Vagina (tissue), 2 donors: ENCODE data around the gene TMEM19. TPM values are rescaled to one million over a fixed set of nuclear protein-coding genes. Genes with fewer than 3 reads are reported as not detected.

ENCODE experiments used
- DNase-seq, 2 donors: peaks; one replicate each; pipeline ENCODE4 v3.0.0-alpha.2; 2017; ENCODE audit errors: extremely low spot score in 2 of 2
- H3K27ac ChIP-seq: fragments of 200-600 bp; sonication (generic); one replicate; pipeline ENCODE4 v1.5.1; 2019
- H3K27me3 ChIP-seq: fragments of 200-600 bp; sonication (generic); one replicate; pipeline ENCODE4 v1.5.1; 2019
- H3K36me3 ChIP-seq, 2 donors: fragments of 200-600 bp; sonication (generic); one replicate each; pipeline ENCODE4 v1.5.1; 2017 to 2019
- H3K4me1 ChIP-seq: fragments of 200-600 bp; sonication (generic); one replicate; pipeline ENCODE4 v1.5.1; 2019
- H3K4me3 ChIP-seq, 2 donors: fragments of 200-600 bp; sonication (generic); 1 replicate in 1 of 2; 2 replicates in 1 of 2; pipeline ENCODE4 v1.5.1; 2016 to 2019
- H3K9me3 ChIP-seq: fragments of 200-600 bp; sonication (generic); one replicate; pipeline ENCODE4 v1.5.1; 2019
- CTCF ChIP-seq, 3 experiments: fragments of 450-650 bp in 2 of 3; fragments of 200-600 bp in 1 of 3; sonication (generic) in 1 of 3; IDR thresholded peaks; one replicate each; pipeline ENCODE4 v1.5.1; 2017 to 2019; ENCODE audit warnings: antibody characterized with exemption in 3 of 3, mild to moderate bottlenecking in 2 of 3, moderate library complexity in 2 of 3
- POLR2A ChIP-seq, 2 donors: fragments of 450-650 bp; IDR thresholded peaks; one replicate each; pipeline ENCODE4 v1.6.1; 2017; ENCODE audit warnings: antibody characterized with exemption in 2 of 2, mild to moderate bottlenecking in 2 of 2, moderate library complexity in 2 of 2
- POLR2AphosphoS5 ChIP-seq, 2 donors: sonication (generic); formaldehyde crosslinking; IDR thresholded peaks; one replicate each; pipeline ENCODE4 v1.9.0; 2017; ENCODE audit warnings: antibody characterized with exemption in 2 of 2, mild to moderate bottlenecking in 2 of 2, low read depth in 1 of 2; ENCODE audit not compliant: insufficient read depth in 1 of 2
- intact Hi-C: fragments of 100-400 bp; cut with DNase I; formaldehyde crosslinking; loops from one replicate; pipeline ENCODE4 v1.15.1; 2023
- total RNA-seq: library from RNA; depleted of rRNA; stranded (reverse); fragments of >200 nt; gene quantifications from one replicate; pipeline ENCODE4 v1.2.3, GENCODE V29; 2016

TMEM19 gene
- total RNA-seq, 1 donor from 2014 or later: 19.6 TPM

- Histone ChIP-seq H3K4me3 (no peak overlapping the region), H3K36me3 (peaks cover 0 to 18% of the 10 kb centered on the region in 2 donors), H3K27me3 (no peaks in the 10 kb centered on the region), H3K27ac (no peak overlapping the region), H3K9me3 (no peaks in the 10 kb centered on the region), H3K4me1 (no peaks in the 10 kb centered on the region)
- DNase-seq: no peak
- TF ChIP-seq POLR2A (IDR thresholded peaks at IDR 0.05) (no peak), POLR2AphosphoS5 (IDR thresholded peaks at IDR 0.05; ENCODE audit: insufficient read depth in 1 of 2, low read depth in 1 of 2) (no peak), CTCF (IDR thresholded peaks at IDR 0.05) (no peak)
- intact Hi-C loops: no loop called here
Observed at GRCh38 chr12:71704920-71705319, 19.0 kb downstream of the TMEM19 start.

GRCh38 chr12:71708658-71709057, 22.8 kb downstream of the TMEM19 start:
- Histone ChIP-seq H3K4me1 (no peaks in the 10 kb centered on the region), H3K27ac (no peak overlapping the region), H3K9me3 (no peaks in the 10 kb centered on the region), H3K27me3 (no peaks in the 10 kb centered on the region), H3K4me3 (no peak overlapping the region), H3K36me3 (no peaks in the 10 kb centered on the region)
- TF ChIP-seq CTCF (IDR thresholded peaks at IDR 0.05) (no peak), POLR2AphosphoS5 (IDR thresholded peaks at IDR 0.05; ENCODE audit: insufficient read depth in 1 of 2, low read depth in 1 of 2) (peak in 1 of 2 donors; percentile 53), POLR2A (IDR thresholded peaks at IDR 0.05) (no peak)
- no peak for DNase-seq
- intact Hi-C loops: no loop called here

GRCh38 chr12:71710276-71711125, 24.6 kb downstream of the TMEM19 start:
- no peaks in the 10 kb centered on the region for H3K27me3 ChIP-seq
- DNase-seq: no peak
- no peak overlapping the region for H3K4me3 ChIP-seq
- intact Hi-C loops: no loop called here
- H3K27ac ChIP-seq: no peak overlapping the region
- H3K36me3 ChIP-seq: no peaks in the 10 kb centered on the region
- no peaks in the 10 kb centered on the region for H3K9me3 ChIP-seq
- TF ChIP-seq POLR2A (IDR thresholded peaks at IDR 0.05) (no peak), POLR2AphosphoS5 (IDR thresholded peaks at IDR 0.05; ENCODE audit: insufficient read depth in 1 of 2, low read depth in 1 of 2) (peak in 1 of 2 donors; percentile 73)
- no peaks in the 10 kb centered on the region for H3K4me1 ChIP-seq

- no peak for DNase-seq
- Histone ChIP-seq H3K4me3 (no peak overlapping the region), H3K4me1 (no peaks in the 10 kb centered on the region), H3K27ac (no peak overlapping the region), H3K36me3 (no peaks in the 10 kb centered on the region), H3K27me3 (no peaks in the 10 kb centered on the region), H3K9me3 (no peaks in the 10 kb centered on the region)
- intact Hi-C loops: no loop called here
- TF ChIP-seq POLR2AphosphoS5 (IDR thresholded peaks at IDR 0.05; ENCODE audit: insufficient read depth in 1 of 2, low read depth in 1 of 2): no peak
- no peak for TF ChIP-seq POLR2A (IDR thresholded peaks at IDR 0.05)
- no peak for TF ChIP-seq CTCF (IDR thresholded peaks at IDR 0.05)
Observed at GRCh38 chr12:71718611-71719010, 32.7 kb downstream of the TMEM19 start.

GRCh38 chr12:71719647-71720370, 33.9 kb downstream of the TMEM19 start:
- Histone ChIP-seq H3K4me3 (no peak overlapping the region), H3K36me3 (no peaks in the 10 kb centered on the region), H3K9me3 (no peaks in the 10 kb centered on the region), H3K4me1 (no peaks in the 10 kb centered on the region), H3K27ac (no peak overlapping the region), H3K27me3 (no peaks in the 10 kb centered on the region)
- intact Hi-C loops: no loop called here
- no peak for DNase-seq
- peak in 1 of 2 donors; percentile 82 for TF ChIP-seq POLR2AphosphoS5 (IDR thresholded peaks at IDR 0.05; ENCODE audit: insufficient read depth in 1 of 2, low read depth in 1 of 2)
- TF ChIP-seq POLR2A (IDR thresholded peaks at IDR 0.05): no peak
- no peak for TF ChIP-seq CTCF (IDR thresholded peaks at IDR 0.05)
